Smooth muscle cell (in vitro differentiated cells): ENCODE results near the gene KCTD5. TPM values are rescaled to one million over a fixed set of nuclear protein-coding genes. Genes with fewer than 3 reads are reported as not detected.

Experiments
- DNase-seq: peaks from one replicate; lab custom pipeline; 2025; ENCODE audit not compliant: unreplicated experiment; lab: John Stamatoyannopoulos, UW
- H2AFZ ChIP-seq: fragments of 200-600 bp; sonication (generic); 2 replicates; pipeline ENCODE4 v1.6.0; 2016; ENCODE audit warnings: antibody characterized with exemption, low read depth, mild to moderate bottlenecking
- H3F3A ChIP-seq: fragments of 200-600 bp; sonication (generic); 2 replicates; pipeline ENCODE4 v1.6.0; 2017; ENCODE audit warnings: antibody characterized with exemption, low read depth
- H3K27ac ChIP-seq: fragments of 200-600 bp; sonication (generic); 2 replicates; pipeline ENCODE4 v1.5.1; 2016; ENCODE audit warnings: low read depth, mild to moderate bottlenecking
- H3K27me3 ChIP-seq: fragments of 200-600 bp; sonication (generic); 2 replicates; pipeline ENCODE4 v1.6.1; 2016; ENCODE audit warnings: low read depth, mild to moderate bottlenecking
- H3K36me3 ChIP-seq: fragments of 200-600 bp; sonication (generic); 2 replicates; pipeline ENCODE4 v1.5.1; 2016; ENCODE audit warnings: low read depth
- H3K4me1 ChIP-seq: fragments of 200-600 bp; sonication (generic); 2 replicates; pipeline ENCODE4 v1.5.1; 2016; ENCODE audit warnings: low read depth
- H3K4me2 ChIP-seq: fragments of 200-600 bp; sonication (generic); 2 replicates; pipeline ENCODE4 v1.6.0; 2016; ENCODE audit warnings: mild to moderate bottlenecking
- H3K4me3 ChIP-seq: fragments of 200-600 bp; sonication (generic); 2 replicates; pipeline ENCODE4 v1.5.1; 2016; ENCODE audit warnings: mild to moderate bottlenecking
- H3K79me2 ChIP-seq: fragments of 200-600 bp; sonication (generic); 2 replicates; pipeline ENCODE4 v1.6.0; 2016; ENCODE audit warnings: low read depth, mild to moderate bottlenecking
- H3K9ac ChIP-seq: fragments of 200-600 bp; sonication (generic); 2 replicates; pipeline ENCODE4 v1.6.0; 2016; ENCODE audit warnings: low read depth
- H3K9me3 ChIP-seq: fragments of 200-600 bp; sonication (generic); replicated peaks from 2 replicates; pipeline ENCODE4 v1.5.1; 2016; ENCODE audit warnings: low read depth
- H4K20me1 ChIP-seq: fragments of 200-600 bp; sonication (generic); 2 replicates; pipeline ENCODE4 v1.6.0; 2016; ENCODE audit warnings: low read depth
- WGBS: methylation state at CpG from one replicate; pipeline ENCODE4 v1.1.7; 2016; ENCODE audit warnings: low lambda C conversion rate; 5-methylcytosine and 5-hydroxymethylcytosine counted together
- polyA plus RNA-seq: library from polyadenylated mRNA; unstranded; fragments of >200 nt; fragmentation: Nextera tagmentation; extraction: Ambion mirVana; gene quantifications from 2 replicates; pipeline ENCODE4 v1.2.1, GENCODE V29; 2016
- total RNA-seq: library from RNA; depleted of rRNA; stranded (reverse); fragments of >200 nt; gene quantifications from 2 replicates; pipeline ENCODE4 v1.2.3, GENCODE V29; 2014
- TF ChIP-seq, protein P1 (sequence below): fragments of 200-600 bp; sonication (generic); IDR thresholded peaks from 2 replicates; pipeline ENCODE4 v1.5.1; 2017; ENCODE audit warnings: borderline replicate concordance, mild to moderate bottlenecking, antibody characterized with exemption; ENCODE audit not compliant: insufficient read depth, poor library complexity, severe bottlenecking

Gene KCTD5
- total and polyA plus RNA-seq, 2 experiments from 2014 or later, result 35.5 to 38.2 TPM

DNA sequence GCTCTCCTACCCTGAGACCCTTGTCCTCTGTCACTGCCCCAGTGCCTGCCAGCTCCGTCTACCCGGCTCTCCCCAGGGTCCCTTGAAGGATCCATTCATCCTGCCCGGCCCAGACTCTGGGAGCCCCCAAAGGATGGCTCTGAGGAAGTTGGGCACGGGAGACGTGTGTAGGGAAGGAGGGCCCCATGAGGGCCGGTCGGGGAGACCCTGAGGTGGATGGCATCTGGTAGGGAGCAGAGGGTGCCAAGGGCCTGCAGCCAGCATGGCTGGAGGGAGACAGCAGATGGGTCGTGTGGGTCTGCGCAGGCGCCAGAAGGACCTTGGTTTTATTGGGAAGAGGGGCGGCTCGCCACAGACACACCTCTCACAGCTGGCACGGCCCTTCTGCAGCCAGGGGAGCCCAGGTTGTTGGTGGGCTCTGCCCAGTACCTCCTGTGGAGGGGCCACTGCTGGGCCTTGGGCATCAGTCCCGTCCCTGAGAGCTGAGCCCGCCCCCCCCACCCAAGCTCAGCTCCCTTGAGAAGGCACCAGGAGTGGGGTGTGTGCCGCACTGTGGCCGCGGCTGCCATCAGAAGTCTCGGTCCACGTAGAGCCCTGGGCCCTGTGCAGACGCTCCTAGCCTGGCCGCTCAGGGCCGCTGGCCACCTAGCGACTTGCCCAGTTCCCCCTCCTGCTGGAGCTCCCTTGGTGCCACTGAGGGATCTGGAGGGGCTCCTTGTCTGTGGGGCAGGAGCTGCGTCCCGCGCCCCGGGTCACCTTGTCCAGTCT lies 16.0 kb downstream of the KCTD5 start:
- H3K9me3 ChIP-seq, result no peaks in the 10 kb centered on the region
- no peaks in the 10 kb centered on the region for H3K4me1 ChIP-seq
- TF ChIP-seq, protein P1, sequence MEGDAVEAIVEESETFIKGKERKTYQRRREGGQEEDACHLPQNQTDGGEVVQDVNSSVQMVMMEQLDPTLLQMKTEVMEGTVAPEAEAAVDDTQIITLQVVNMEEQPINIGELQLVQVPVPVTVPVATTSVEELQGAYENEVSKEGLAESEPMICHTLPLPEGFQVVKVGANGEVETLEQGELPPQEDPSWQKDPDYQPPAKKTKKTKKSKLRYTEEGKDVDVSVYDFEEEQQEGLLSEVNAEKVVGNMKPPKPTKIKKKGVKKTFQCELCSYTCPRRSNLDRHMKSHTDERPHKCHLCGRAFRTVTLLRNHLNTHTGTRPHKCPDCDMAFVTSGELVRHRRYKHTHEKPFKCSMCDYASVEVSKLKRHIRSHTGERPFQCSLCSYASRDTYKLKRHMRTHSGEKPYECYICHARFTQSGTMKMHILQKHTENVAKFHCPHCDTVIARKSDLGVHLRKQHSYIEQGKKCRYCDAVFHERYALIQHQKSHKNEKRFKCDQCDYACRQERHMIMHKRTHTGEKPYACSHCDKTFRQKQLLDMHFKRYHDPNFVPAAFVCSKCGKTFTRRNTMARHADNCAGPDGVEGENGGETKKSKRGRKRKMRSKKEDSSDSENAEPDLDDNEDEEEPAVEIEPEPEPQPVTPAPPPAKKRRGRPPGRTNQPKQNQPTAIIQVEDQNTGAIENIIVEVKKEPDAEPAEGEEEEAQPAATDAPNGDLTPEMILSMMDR, result no peak
- H3K4me2 ChIP-seq, result no peak overlapping the region
- H4K20me1 ChIP-seq, result peaks cover 45% of the 10 kb centered on the region
- WGBS, result 96% methylated on average over 25 of the region's 28 CpGs
- no peaks in the 10 kb centered on the region for H3K27me3 ChIP-seq
- H3K36me3 ChIP-seq, result no peaks in the 10 kb centered on the region
- DNase-seq, result no peak
- H3K4me3 ChIP-seq, result no peak overlapping the region
- H3F3A ChIP-seq, result no peaks in the 10 kb centered on the region
- peaks cover 3% of the 10 kb centered on the region for H3K79me2 ChIP-seq
- no peak overlapping the region for H2AFZ ChIP-seq
- no peak overlapping the region for H3K9ac ChIP-seq
- H3K27ac ChIP-seq, result no peak overlapping the region

DNA sequence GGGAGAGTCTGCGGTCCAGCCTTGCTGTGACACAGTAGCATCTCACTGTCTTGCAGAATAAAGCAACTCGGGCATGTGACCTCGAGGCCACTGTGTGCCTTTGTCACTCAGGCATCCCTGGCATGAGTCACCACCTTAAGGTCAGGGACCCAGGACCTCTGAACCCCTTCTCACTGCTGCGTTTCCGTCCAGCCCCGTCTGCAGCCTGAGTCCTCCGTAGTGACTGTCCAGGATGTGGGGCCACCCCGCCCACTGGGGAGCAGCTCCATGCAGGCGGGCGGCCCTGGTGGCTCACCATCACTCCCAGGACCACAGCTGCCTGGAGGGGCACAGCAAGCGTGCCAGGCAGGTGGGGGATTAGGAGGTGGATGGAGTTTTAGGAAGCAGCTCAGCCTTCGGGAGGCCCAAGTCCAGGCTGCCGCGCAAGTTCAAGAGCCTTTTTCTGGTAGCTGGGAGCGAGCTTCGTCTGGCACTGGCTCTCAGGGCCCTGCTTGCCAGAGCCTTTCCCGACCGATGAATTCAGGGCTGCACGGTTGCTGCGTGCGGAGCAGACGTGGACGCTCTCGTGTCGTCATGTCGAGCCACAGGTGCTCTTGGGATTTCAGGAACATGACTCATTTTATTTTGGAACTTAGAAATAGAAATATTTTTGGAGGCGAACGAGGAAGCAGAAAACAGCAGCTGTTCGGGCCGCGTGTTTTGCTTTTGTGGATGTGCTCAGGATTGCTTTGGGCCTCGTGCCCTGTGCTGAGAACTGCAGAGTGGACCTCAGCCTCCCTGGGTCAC lies 16.8 kb downstream of the KCTD5 start:
- DNase-seq, result no peak
- TF ChIP-seq, protein P1, result no peak
- H3K4me2 ChIP-seq, result no peak overlapping the region
- H3F3A ChIP-seq, result no peaks in the 10 kb centered on the region
- H3K36me3 ChIP-seq, result no peaks in the 10 kb centered on the region
- no peak overlapping the region for H2AFZ ChIP-seq
- H3K9ac ChIP-seq, result no peak overlapping the region
- WGBS, result 97% methylated on average over 32 of the region's 32 CpGs
- peaks cover 49% of the 10 kb centered on the region for H4K20me1 ChIP-seq
- H3K27ac ChIP-seq, result no peak overlapping the region
- H3K9me3 ChIP-seq, result no peaks in the 10 kb centered on the region
- no peak overlapping the region for H3K4me3 ChIP-seq
- no peaks in the 10 kb centered on the region for H3K27me3 ChIP-seq
- H3K79me2 ChIP-seq, result no peaks in the 10 kb centered on the region
- H3K4me1 ChIP-seq, result no peaks in the 10 kb centered on the region

DNA sequence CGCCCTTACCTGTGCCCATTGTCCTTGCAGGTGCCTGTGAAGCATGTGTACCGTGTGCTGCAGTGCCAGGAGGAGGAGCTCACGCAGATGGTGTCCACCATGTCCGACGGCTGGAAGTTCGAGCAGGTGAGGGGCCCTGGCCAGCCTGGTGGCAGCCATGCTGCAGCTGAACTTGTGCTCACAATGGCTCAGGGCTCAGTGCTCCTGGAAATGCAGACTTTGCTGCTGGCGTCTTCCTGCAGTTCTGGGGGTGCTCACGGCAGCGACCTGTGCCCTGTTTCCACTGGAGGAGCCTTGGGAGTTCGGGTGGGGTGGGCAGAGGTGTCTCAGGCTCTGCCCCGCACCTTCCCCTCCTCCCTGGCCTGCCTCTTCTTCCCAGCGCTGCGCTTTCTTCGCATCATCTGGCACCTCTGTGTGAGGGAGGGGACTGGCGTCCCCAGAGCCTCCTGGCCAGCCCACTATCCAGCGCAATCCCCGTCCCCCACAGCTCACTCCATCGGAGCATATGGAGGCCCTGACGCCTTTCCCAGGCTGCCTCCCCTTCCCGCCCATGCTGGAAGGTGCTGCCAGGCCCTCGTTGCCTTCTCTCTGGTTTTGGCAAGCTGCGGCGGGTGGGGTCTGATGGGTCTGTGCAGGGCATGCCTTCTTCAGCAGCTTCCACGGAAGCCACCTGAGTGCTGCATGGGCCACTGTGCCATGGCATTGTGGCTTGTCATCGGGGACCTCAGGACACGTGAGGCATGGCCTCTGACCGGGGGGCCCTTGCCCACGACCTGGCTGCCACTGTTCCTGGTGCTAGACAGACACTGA lies 17.7 kb downstream of the KCTD5 start:
- no peak overlapping the region for H3K4me2 ChIP-seq
- H3K79me2 ChIP-seq, result no peaks in the 10 kb centered on the region
- no peak overlapping the region for H3K4me3 ChIP-seq
- H3K4me1 ChIP-seq, result no peaks in the 10 kb centered on the region
- H4K20me1 ChIP-seq, result peaks cover 57% of the 10 kb centered on the region
- H2AFZ ChIP-seq, result no peak overlapping the region
- H3K36me3 ChIP-seq, result no peaks in the 10 kb centered on the region
- TF ChIP-seq, protein P1, result no peak
- 97% methylated on average over 27 of the region's 28 CpGs for WGBS
- H3K27me3 ChIP-seq, result no peaks in the 10 kb centered on the region
- H3K9me3 ChIP-seq, result no peaks in the 10 kb centered on the region
- no peak overlapping the region for H3K9ac ChIP-seq
- no peak for DNase-seq
- H3F3A ChIP-seq, result no peaks in the 10 kb centered on the region
- H3K27ac ChIP-seq, result no peak overlapping the region
